SK-N-MC (cell line): ENCODE results near the gene MARCHF10.
A peak's percentile ranks its signal among the peaks of the same experiment; 100 is the strongest.

Experiments used
- DNase-seq: peaks from one replicate; pipeline ENCODE4 v3.0.0-alpha.2; 2011; ENCODE audit warnings: low read depth, low spot score
- H3K27ac ChIP-seq: fragments of 200-600 bp; sonication (generic); 2 replicates; pipeline ENCODE4 v1.5.1; 2016; ENCODE audit warnings: mixed run types
- H3K36me3 ChIP-seq: fragments of 200-600 bp; sonication (generic); 2 replicates; pipeline ENCODE4 v1.6.1; 2017; ENCODE audit warnings: antibody characterized with exemption, low read length, mixed read lengths; ENCODE audit not compliant: insufficient read depth
- H3K4me3 ChIP-seq: fragments of 200-600 bp; sonication (generic); 2 replicates; pipeline ENCODE4 v1.5.1; 2016
- H3K9ac ChIP-seq: fragments of 200-600 bp; sonication (generic); 2 replicates; pipeline ENCODE4 v1.8.0; 2017; ENCODE audit warnings: mixed run types, mixed read lengths; ENCODE audit not compliant: insufficient read length
- H3K9me3 ChIP-seq: fragments of 200-600 bp; sonication (generic); 2 replicates; pipeline ENCODE4 v1.6.1; 2017; ENCODE audit warnings: low read depth, mild to moderate bottlenecking, antibody characterized with exemption, low read length, moderate library complexity, mixed read lengths
- EZH2 ChIP-seq: fragments of 200-600 bp; sonication (generic); IDR thresholded peaks from one replicate; pipeline ENCODE4 v1.6.1; 2017; ENCODE audit warnings: antibody characterized with exemption
- FOXP2 ChIP-seq: optimal IDR thresholded peaks from 2 replicates; pipeline ENCODE3; 2011; ENCODE audit warnings: mild to moderate bottlenecking, moderate library complexity; ENCODE audit not compliant: insufficient read depth; ENCODE audit errors: extremely low read length, control extremely low read depth
- POLR2AphosphoS5 ChIP-seq: IDR thresholded peaks from 2 replicates; pipeline ENCODE4 v1.6.1; 2012; ENCODE audit warnings: mild to moderate bottlenecking, low read depth, low read length, borderline replicate concordance

Gene MARCHF10

GRCh38 chr17:62653002-62653825, 154.9 kb downstream of the MARCHF10 start:
- Histone ChIP-seq H3K4me3 (peak overlapping the region; percentile 25; the same call in 1 of the 2 replicates), H3K27ac (no peak overlapping the region), H3K9ac (no peak overlapping the region), H3K36me3 (no peaks in the 10 kb centered on the region; the same call in 1 of the 2 replicates), H3K9me3 (no peaks in the 10 kb centered on the region)
- TF ChIP-seq FOXP2 = no peak
- no peak for TF ChIP-seq POLR2AphosphoS5
- no peak for TF ChIP-seq EZH2
- no peak for DNase-seq

- Histone ChIP-seq H3K36me3 (no peaks in the 10 kb centered on the region; the same call in 1 of the 2 replicates), H3K9ac (no peak overlapping the region), H3K4me3 (0 out of 2 replicates have a peak overlapping the region, but pooled peaks have one; percentile 25), H3K27ac (no peak overlapping the region), H3K9me3 (no peaks in the 10 kb centered on the region)
- TF ChIP-seq POLR2AphosphoS5 (no peak), EZH2 (no peak), FOXP2 (no peak)
- no peak for DNase-seq
Observed at GRCh38 chr17:62652251-62653001, 155.7 kb downstream of the MARCHF10 start.
